Nephron (organoid): ENCODE data around the gene XPC.

Experiments used
- H3K27ac Mint-ChIP-seq, 3 experiments: 2 replicates each; pipeline ENCODE4 v1.8.0; 2020; ENCODE audit warnings: mixed read lengths in 3 of 3, mild to moderate bottlenecking in 2 of 3, moderate library complexity in 1 of 3
- H3K27me3 Mint-ChIP-seq: 2 replicates; pipeline ENCODE4 v1.8.0; 2021; ENCODE audit warnings: low read depth, mild to moderate bottlenecking, moderate library complexity, mixed read lengths
- H3K36me3 Mint-ChIP-seq: 2 replicates; pipeline ENCODE4 v1.8.0; 2020; ENCODE audit warnings: low read depth, mixed read lengths
- H3K4me1 Mint-ChIP-seq: 2 replicates; pipeline ENCODE4 v1.8.0; 2020; ENCODE audit warnings: mixed read lengths
- H3K4me3 Mint-ChIP-seq, 3 experiments: 2 replicates each; pipeline ENCODE4 v1.8.0; 2020; ENCODE audit warnings: mild to moderate bottlenecking in 3 of 3, mixed read lengths in 3 of 3, moderate library complexity in 2 of 3
- H3K9me3 Mint-ChIP-seq: 2 replicates; pipeline ENCODE4 v1.8.0; 2020; ENCODE audit warnings: mixed read lengths
- CTCF ChIP-seq, 3 experiments: fragments of 200-600 bp; sonication (generic); IDR thresholded peaks; one replicate each; pipeline ENCODE4 v1.5.0; 2021; ENCODE audit warnings: antibody characterized with exemption in 3 of 3; ENCODE audit not compliant: unreplicated experiment in 3 of 3

XPC gene

GRCh38 chr3:14166877-14167603 is 11.4 kb downstream of the XPC start:
- Mint-ChIP-seq H3K4me1 (no peaks in the 10 kb centered on the region), H3K27me3 (no peaks in the 10 kb centered on the region), H3K36me3 (peaks cover 97% of the 10 kb centered on the region), H3K4me3 (no peak overlapping the region), H3K9me3 (peaks cover 11% of the 10 kb centered on the region), H3K27ac (no peak overlapping the region)
- no peak for TF ChIP-seq CTCF (IDR thresholded peaks at IDR 0.05; ENCODE audit: unreplicated experiment in 3 of 3)

- Mint-ChIP-seq H3K4me3 (no peak overlapping the region), H3K27ac (no peak overlapping the region), H3K9me3 (peaks cover 23% of the 10 kb centered on the region), H3K27me3 (no peaks in the 10 kb centered on the region), H3K36me3 (peaks cover 99% of the 10 kb centered on the region), H3K4me1 (no peaks in the 10 kb centered on the region)
- TF ChIP-seq CTCF (IDR thresholded peaks at IDR 0.05; ENCODE audit: unreplicated experiment in 3 of 3), result no peak
These were observed 16.2 kb downstream of the XPC start for GRCh38 chr3:14162178-14162577.

GRCh38 chr3:14161282-14161681 is 17.1 kb downstream of the XPC start:
- TF ChIP-seq CTCF (IDR thresholded peaks at IDR 0.05; ENCODE audit: unreplicated experiment in 3 of 3), result no peak
- peaks cover 99% of the 10 kb centered on the region for H3K36me3 Mint-ChIP-seq
- peaks cover 23% of the 10 kb centered on the region for H3K9me3 Mint-ChIP-seq
- no peaks in the 10 kb centered on the region for H3K4me1 Mint-ChIP-seq
- H3K27ac Mint-ChIP-seq, result no peak overlapping the region
- H3K27me3 Mint-ChIP-seq, result no peaks in the 10 kb centered on the region
- no peak overlapping the region for H3K4me3 Mint-ChIP-seq

GRCh38 chr3:14159426-14159825 is 19.0 kb downstream of the XPC start:
- H3K27me3 Mint-ChIP-seq, result no peaks in the 10 kb centered on the region
- no peak overlapping the region for H3K27ac Mint-ChIP-seq
- H3K36me3 Mint-ChIP-seq, result peaks cover 96% of the 10 kb centered on the region
- no peak overlapping the region for H3K4me3 Mint-ChIP-seq
- TF ChIP-seq CTCF (IDR thresholded peaks at IDR 0.05; ENCODE audit: unreplicated experiment in 3 of 3), result no peak
- H3K9me3 Mint-ChIP-seq, result peaks cover 23% of the 10 kb centered on the region
- H3K4me1 Mint-ChIP-seq, result no peaks in the 10 kb centered on the region

GRCh38 chr3:14158370-14158769 is 20.0 kb downstream of the XPC start:
- Mint-ChIP-seq H3K36me3 (peaks cover 95% of the 10 kb centered on the region), H3K27ac (no peak overlapping the region), H3K4me1 (no peaks in the 10 kb centered on the region), H3K4me3 (no peak overlapping the region), H3K27me3 (no peaks in the 10 kb centered on the region), H3K9me3 (peaks cover 20% of the 10 kb centered on the region)
- no peak for TF ChIP-seq CTCF (IDR thresholded peaks at IDR 0.05; ENCODE audit: unreplicated experiment in 3 of 3)

- no peak for TF ChIP-seq CTCF (IDR thresholded peaks at IDR 0.05; ENCODE audit: unreplicated experiment in 3 of 3)
- peaks cover 18% of the 10 kb centered on the region for H3K9me3 Mint-ChIP-seq
- no peaks in the 10 kb centered on the region for H3K27me3 Mint-ChIP-seq
- H3K27ac Mint-ChIP-seq, result no peak overlapping the region
- no peak overlapping the region for H3K4me3 Mint-ChIP-seq
- H3K4me1 Mint-ChIP-seq, result no peaks in the 10 kb centered on the region
- peaks cover 91% of the 10 kb centered on the region for H3K36me3 Mint-ChIP-seq
These were observed 20.4 kb downstream of the XPC start for GRCh38 chr3:14157951-14158350.
